K562 (cell line): Measurements from ENCODE around the gene ANAPC10. TPM values are rescaled to one million over a fixed set of nuclear protein-coding genes. Genes with fewer than 3 reads are reported as not detected.

Source experiments
- ATF1 ChIP-seq, 2 experiments: fragments of 450-650 bp in 1 of 2; IDR thresholded peaks; 2 replicates each; pipeline ENCODE4 v1.6.1; 2016; ENCODE audit warnings: missing compliant biosample characterization in 1 of 2, missing genetic modification characterization in 1 of 2
- CEBPG ChIP-seq, 3 experiments: fragments of 200-800 bp in 1 of 3; sonication (Bioruptor generic) in 1 of 3; sonication (generic) in 1 of 3; formaldehyde crosslinking in 1 of 3; IDR thresholded peaks in 2 of 3; conservative IDR thresholded peaks in 1 of 3; 2 replicates each; pipeline versions ENCODE4 v1.6.1 to v1.8.0; 2016 to 2022; ENCODE audit warnings: missing compliant biosample characterization in 2 of 3, missing genetic modification characterization in 2 of 3, mild to moderate bottlenecking in 1 of 3, missing genetic modification reagents in 1 of 3
- CREM ChIP-seq: IDR thresholded peaks from 2 replicates; pipeline ENCODE4 v1.6.1; 2014; ENCODE audit warnings: antibody characterized with exemption, low read depth
- DACH1 ChIP-seq: fragments of 450-650 bp; IDR thresholded peaks from 2 replicates; pipeline ENCODE4 v1.6.1; 2018; ENCODE audit not compliant: partially characterized antibody
- EHMT2 ChIP-seq: fragments of 450-650 bp; IDR thresholded peaks from 2 replicates; pipeline ENCODE4 v1.6.1; 2018; ENCODE audit warnings: antibody characterized with exemption
- ELK1 ChIP-seq: sonication (generic); formaldehyde crosslinking; IDR thresholded peaks from 2 replicates; pipeline ENCODE4 v1.8.1; 2022; ENCODE audit warnings: missing genetic modification reagents
- ETV5 ChIP-seq: sonication (generic); formaldehyde crosslinking; IDR thresholded peaks from 2 replicates; pipeline ENCODE4 v1.4.0; 2020; ENCODE audit warnings: low read depth, mild to moderate bottlenecking, missing genetic modification reagents
- KLF13 ChIP-seq: fragments of 450-650 bp; IDR thresholded peaks from 2 replicates; pipeline ENCODE4 v1.6.1; 2016; ENCODE audit warnings: missing genetic modification characterization, low read depth, mild to moderate bottlenecking, missing compliant biosample characterization, moderate library complexity, borderline replicate concordance
- MED1 ChIP-seq: sonication (generic); formaldehyde crosslinking; IDR thresholded peaks from 2 replicates; pipeline ENCODE4 v1.8.1; 2023; ENCODE audit warnings: missing genetic modification reagents, borderline replicate concordance
- ZNF239 ChIP-seq: fragments of 250-450 bp; sonication (Bioruptor Pico); IDR thresholded peaks from 2 replicates; pipeline ENCODE4 v1.4.0; 2020; ENCODE audit warnings: mild to moderate bottlenecking
- ZNF318 ChIP-seq, 2 experiments: fragments of 450-650 bp; IDR thresholded peaks; 2 replicates each; pipeline ENCODE4 v1.6.1; 2016; ENCODE audit warnings: mild to moderate bottlenecking in 2 of 2, borderline replicate concordance in 1 of 2, low read depth in 1 of 2, moderate library complexity in 1 of 2
- polyA plus RNA-seq, 8 experiments: library from polyadenylated mRNA; depleted of rRNA in 4 of 8; stranded (reverse) in 5 of 8; unstranded in 3 of 8; fragments of >200 nt; fragmentation: Nextera tagmentation in 2 of 8; fragmentation: Illumina TruSeq in 1 of 8; extraction: Ambion mirVana in 2 of 8; extraction: Trizol in 1 of 8; gene quantifications; 2 replicates each; pipeline versions ENCODE4 v1.2.1 to v1.2.3, GENCODE V29; 2011 to 2014; ENCODE audit warnings: inconsistent platforms in 1 of 8, missing spikeins in 1 of 8
- total RNA-seq, 7 experiments: library from RNA; depleted of rRNA in 6 of 7; stranded (reverse); fragments of >200 nt in 6 of 7; fragmentation: Illumina TruSeq in 2 of 7; extraction: Trizol in 2 of 7; gene quantifications; 2 replicates each; pipeline versions ENCODE4 v1.2.1 to v1.2.3, GENCODE V29; 2011 to 2021; ENCODE audit warnings: low replicate concordance in 1 of 7
- TF ChIP-seq, protein P1 (sequence below): sonication (generic); formaldehyde crosslinking; IDR thresholded peaks from 2 replicates; pipeline ENCODE4 v1.8.1; 2023; ENCODE audit warnings: mild to moderate bottlenecking, missing genetic modification reagents, moderate library complexity
- TF ChIP-seq, protein P2 (sequence below): fragments of 450-650 bp; formaldehyde crosslinking; IDR thresholded peaks from 2 replicates; pipeline ENCODE4 v1.4.0; 2022; ENCODE audit warnings: missing genetic modification characterization

The ANAPC10 gene
- total and polyA plus RNA-seq, 9 of the 15 experiments (the other 6 are each of a cell fraction or from before 2014, with no cell fraction given) = 31.0 to 96.2 (median 60.3) TPM

GRCh38 chr4:145097821-145098674 lies at the start of gene ANAPC10, which contains the start of gene ABCE1 (continued):
- TF ChIP-seq ELK1 (no peak), ZNF239 (CRISPR knock-in tag) (no peak), ZNF318 (IDR thresholded peaks at IDR 0.05; ENCODE audit: borderline replicate concordance in 1 of 2, low read depth in 1 of 2) (0 out of 4 replicates have a peak, but pooled peaks of 1 of the 2 experiments have one; percentile 46), DACH1 (peak; percentile 86), EHMT2 (peak; percentile 42; the same call in 1 of the 2 replicates), CEBPG (CRISPR knock-in tag; IDR thresholded peaks at IDR 0.05) (peak; percentile 26; the same call in 1 of the 2 replicates), CEBPG (tag; conservative IDR thresholded peaks at IDR 0.05 in 1 of 2, IDR thresholded peaks at IDR 0.05 in 1 of 2) (no peak), KLF13 (tag) (no peak), CREM (peak; percentile 100), ATF1 (CRISPR knock-in tag; IDR thresholded peaks at IDR 0.05) (peak; percentile 92), ATF1 (tag; IDR thresholded peaks at IDR 0.05) (peak; percentile 99), MED1 (no peak), ETV5 (CRISPR knock-in tag) (no peak)
- TF ChIP-seq, protein P1, sequence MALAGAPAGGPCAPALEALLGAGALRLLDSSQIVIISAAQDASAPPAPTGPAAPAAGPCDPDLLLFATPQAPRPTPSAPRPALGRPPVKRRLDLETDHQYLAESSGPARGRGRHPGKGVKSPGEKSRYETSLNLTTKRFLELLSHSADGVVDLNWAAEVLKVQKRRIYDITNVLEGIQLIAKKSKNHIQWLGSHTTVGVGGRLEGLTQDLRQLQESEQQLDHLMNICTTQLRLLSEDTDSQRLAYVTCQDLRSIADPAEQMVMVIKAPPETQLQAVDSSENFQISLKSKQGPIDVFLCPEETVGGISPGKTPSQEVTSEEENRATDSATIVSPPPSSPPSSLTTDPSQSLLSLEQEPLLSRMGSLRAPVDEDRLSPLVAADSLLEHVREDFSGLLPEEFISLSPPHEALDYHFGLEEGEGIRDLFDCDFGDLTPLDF (CRISPR knock-in tag) = 0 out of 2 replicates have a peak, but pooled peaks have one; percentile 46
- TF ChIP-seq, protein P2, sequence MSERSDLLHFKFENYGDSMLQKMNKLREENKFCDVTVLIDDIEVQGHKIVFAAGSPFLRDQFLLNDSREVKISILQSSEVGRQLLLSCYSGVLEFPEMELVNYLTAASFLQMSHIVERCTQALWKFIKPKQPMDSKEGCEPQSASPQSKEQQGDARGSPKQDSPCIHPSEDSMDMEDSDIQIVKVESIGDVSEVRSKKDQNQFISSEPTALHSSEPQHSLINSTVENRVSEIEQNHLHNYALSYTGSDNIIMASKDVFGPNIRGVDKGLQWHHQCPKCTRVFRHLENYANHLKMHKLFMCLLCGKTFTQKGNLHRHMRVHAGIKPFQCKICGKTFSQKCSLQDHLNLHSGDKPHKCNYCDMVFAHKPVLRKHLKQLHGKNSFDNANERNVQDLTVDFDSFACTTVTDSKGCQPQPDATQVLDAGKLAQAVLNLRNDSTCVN (CRISPR knock-in tag) = no peak
